ENCODE data around the gene TP53.
"Not testable (repeated sequence)": the region's sequence is repeated elsewhere in the genome, so short reads cannot be mapped to it uniquely, and the experiment has no call there.

The TP53 gene

GRCh38 chr17:7651665-7652387 lies 35.5 kb downstream of the TP53 start:
- H3K4me3 ChIP-seq (ENCODE audit: low read depth, low read length), result peak overlapping the region; percentile 43

GRCh38 chr17:7651097-7651664 lies 36.1 kb downstream of the TP53 start:
- peak overlapping the region; percentile 43 for H3K4me3 ChIP-seq (ENCODE audit: low read depth, low read length)
- DNase-seq (ENCODE audit: low read depth), result no peak
- TF ChIP-seq CTCF (conservative IDR thresholded peaks at IDR 0.05; ENCODE audit: low read depth, low read length), result no peak

More at GRCh38 chr17:7651665-7652387, 35.5 kb downstream of the TP53 start:
- no peak for TF ChIP-seq CTCF (conservative IDR thresholded peaks at IDR 0.05; ENCODE audit: low read depth, low read length)
- DNase-seq (ENCODE audit: low read depth), result no peak

- DNase-seq (ENCODE audit: low read depth), result peak; percentile 29
- no peak for TF ChIP-seq CTCF (conservative IDR thresholded peaks at IDR 0.05; ENCODE audit: low read depth, low read length)
- peak within 1 kb of the TSS; percentile 43 for H3K4me3 ChIP-seq (ENCODE audit: low read depth, low read length)
Measured at GRCh38 chr17:7650509-7651096, 36.7 kb downstream of the TP53 start, which contains the start of gene ATP1B2. ATP1B2 (plus strand) TSS chr17:7650926; CDS start chr17:7651519, 593 bp downstream.

GRCh38 chr17:7647018-7647417 lies 40.3 kb downstream of the TP53 start:
- no peak overlapping the region for H3K4me3 ChIP-seq (ENCODE audit: low read depth, low read length)
- no peak for TF ChIP-seq CTCF (conservative IDR thresholded peaks at IDR 0.05; ENCODE audit: low read depth, low read length)
- no peak for DNase-seq (ENCODE audit: low read depth)

GRCh38 chr17:7646457-7646856 lies 40.8 kb downstream of the TP53 start:
- no peak for DNase-seq (ENCODE audit: low read depth)
- no peak overlapping the region for H3K4me3 ChIP-seq (ENCODE audit: low read depth, low read length)
- TF ChIP-seq CTCF (conservative IDR thresholded peaks at IDR 0.05; ENCODE audit: low read depth, low read length), result no peak

- DNase-seq (ENCODE audit: low read depth), result no peak
- H3K4me3 ChIP-seq (ENCODE audit: low read depth, low read length), result no peak overlapping the region
- TF ChIP-seq CTCF (conservative IDR thresholded peaks at IDR 0.05; ENCODE audit: low read depth, low read length), result no peak
Measured at GRCh38 chr17:7644775-7645174, 42.5 kb downstream of the TP53 start.

- H3K4me3 ChIP-seq (ENCODE audit: low read depth, low read length); DNase-seq (ENCODE audit: low read depth): not testable (repeated sequence)
Measured at GRCh38 chr17:7641635-7642034, 45.7 kb downstream of the TP53 start.

Measured in choroid plexus epithelial cell (primary cell).